Endothelial cell of umbilical vein (primary cell): Measurements from ENCODE around the gene TRAPPC14. TPM values are rescaled to one million over a fixed set of nuclear protein-coding genes. Genes with fewer than 3 reads are reported as not detected.

Source experiments
- BruUV-seq: library from RNA; stranded (reverse); fragments of 400-500 nt; replicated peaks from 2 replicates; lab custom pipeline; 2021; lab: Mats Ljungman, UMichigan
- CTCF ChIA-PET: fragments of 300-600, 350-600 bp; sonication (Branson Sonifier 250); formaldehyde crosslinking; loops from one replicate; lab custom pipeline; 2021; ENCODE audit warnings: antibody characterized with exemption, inconsistent platforms; lab: Charles Lee
- POLR2A ChIA-PET: fragments of 300-600, 350-600 bp; sonication (Branson Sonifier 250); formaldehyde crosslinking; loops from one replicate; lab custom pipeline; 2021; ENCODE audit warnings: antibody characterized with exemption, inconsistent platforms; lab: Charles Lee
- DNase-seq: peaks from one replicate; pipeline ENCODE4 v3.0.0-alpha.2; 2011; ENCODE audit warnings: low read depth, low spot score
- FAIRE-seq: peaks from 2 replicates; lab custom pipeline; 2011; peaks lifted over from hg19 to GRCh38; lab: Jason Lieb, UNC
- H2AFZ ChIP-seq: 2 replicates; pipeline ENCODE4 v1.6.0; 2012; ENCODE audit warnings: low read depth, low read length, control low read depth, inconsistent platforms
- H3K27ac ChIP-seq: 2 replicates; pipeline ENCODE4 v1.5.1; 2011; ENCODE audit warnings: low read depth, mild to moderate bottlenecking, control low read depth, low read length, moderate library complexity; ENCODE audit not compliant: insufficient read depth
- H3K27me3 ChIP-seq, 2 experiments: 2 replicates each; pipeline versions ENCODE4 v1.6.0 to v1.6.1; 2011; ENCODE audit warnings: low read length in 2 of 2, mixed read lengths in 1 of 2; ENCODE audit not compliant: control insufficient read depth in 2 of 2, insufficient read depth in 2 of 2
- H3K36me3 ChIP-seq, 2 experiments: 2 replicates in 1 of 2; 3 replicates in 1 of 2; pipeline ENCODE4 v1.5.1; 2011; ENCODE audit warnings: low read length in 2 of 2, mild to moderate bottlenecking in 1 of 2, moderate library complexity in 1 of 2; ENCODE audit not compliant: control insufficient read depth in 2 of 2, insufficient read depth in 2 of 2; ENCODE audit errors: extremely low read depth in 1 of 2
- H3K4me1 ChIP-seq: 3 replicates; pipeline ENCODE4 v1.5.1; 2011; ENCODE audit warnings: mild to moderate bottlenecking, low read length; ENCODE audit not compliant: control insufficient read depth, insufficient read depth; ENCODE audit errors: extremely low read depth
- H3K4me2 ChIP-seq: 2 replicates; pipeline ENCODE4 v1.6.1; 2011; ENCODE audit warnings: low read length, control low read depth, mixed read lengths; ENCODE audit not compliant: insufficient read depth
- H3K4me3 ChIP-seq, 3 experiments: fragments of 200-600 bp in 1 of 3; sonication (generic), shearing (Covaris generic) in 1 of 3; replicated peaks in 1 of 3; 2 replicates each; pipeline ENCODE4 v1.5.1; 2011 to 2016; ENCODE audit warnings: control low read depth in 3 of 3, low read length in 3 of 3, mild to moderate bottlenecking in 2 of 3, inconsistent platforms in 1 of 3, low read depth in 1 of 3, moderate library complexity in 1 of 3; ENCODE audit not compliant: insufficient read depth in 1 of 3
- H3K79me2 ChIP-seq: 2 replicates; pipeline ENCODE4 v1.6.0; 2012; ENCODE audit warnings: low read length, inconsistent platforms; ENCODE audit not compliant: control insufficient read depth, insufficient read depth
- H3K9ac ChIP-seq: replicated peaks from 2 replicates; pipeline ENCODE3; 2011; ENCODE audit warnings: low read length, control low read depth; ENCODE audit not compliant: insufficient read depth; ENCODE audit errors: extremely low read depth
- H3K9me1 ChIP-seq: replicated peaks from 3 replicates; pipeline ENCODE4 v1.6.0; 2011; ENCODE audit warnings: mild to moderate bottlenecking, low read length; ENCODE audit not compliant: control insufficient read depth, insufficient read depth; ENCODE audit errors: extremely low read depth
- H3K9me3 ChIP-seq: replicated peaks from 2 replicates; pipeline ENCODE4 v1.5.1; 2012; ENCODE audit warnings: low read length, inconsistent platforms; ENCODE audit not compliant: control insufficient read depth, insufficient read depth
- H4K20me1 ChIP-seq: replicated peaks from 2 replicates; pipeline ENCODE3; 2011; ENCODE audit warnings: mild to moderate bottlenecking, low read length; ENCODE audit not compliant: control insufficient read depth, insufficient read depth; ENCODE audit errors: extremely low read depth
- CTCF ChIP-seq, 2 donors: IDR thresholded peaks; 1 replicate in 1 of 2; 2 replicates in 1 of 2; pipeline ENCODE4 v1.5.1; 2011; ENCODE audit warnings: low read length in 2 of 2, mild to moderate bottlenecking in 2 of 2, moderate library complexity in 2 of 2, control low read depth in 1 of 2, inconsistent platforms in 1 of 2, low read depth in 1 of 2; ENCODE audit not compliant: insufficient read depth in 1 of 2; ENCODE audit errors: extremely low read depth in 1 of 2
- EZH2 ChIP-seq: IDR thresholded peaks from 2 replicates; pipeline ENCODE4 v1.6.1; 2012; ENCODE audit warnings: borderline replicate concordance, low read depth, mild to moderate bottlenecking, moderate library complexity, low read length, inconsistent platforms; ENCODE audit not compliant: severe bottlenecking
- FOS ChIP-seq: IDR thresholded peaks from 2 replicates; pipeline ENCODE4 v1.6.1; 2011; ENCODE audit warnings: mild to moderate bottlenecking, low read length, moderate library complexity, borderline replicate concordance; ENCODE audit not compliant: insufficient read depth
- GATA2 ChIP-seq: IDR thresholded peaks from 2 replicates; pipeline ENCODE4 v1.7.0; 2011; ENCODE audit warnings: low read depth, mild to moderate bottlenecking, moderate library complexity, mixed read lengths, low read length; ENCODE audit not compliant: insufficient read length, insufficient read depth
- JUN ChIP-seq: IDR thresholded peaks from 2 replicates; pipeline ENCODE4 v1.6.1; 2011; ENCODE audit warnings: borderline replicate concordance, low read depth; ENCODE audit not compliant: insufficient read length, insufficient read depth
- MYC ChIP-seq: IDR thresholded peaks from one replicate; pipeline ENCODE4 v1.6.1; 2011; ENCODE audit warnings: mild to moderate bottlenecking, low read depth, low read length
- POLR2A ChIP-seq: IDR thresholded peaks from 2 replicates; pipeline ENCODE4 v1.6.1; 2012; ENCODE audit warnings: low read depth, mild to moderate bottlenecking, control low read depth, low read length
- POLR2AphosphoS5 ChIP-seq: IDR thresholded peaks from 2 replicates; pipeline ENCODE4 v1.6.1; 2012; ENCODE audit warnings: low read depth, mild to moderate bottlenecking, control low read depth, low read length, moderate library complexity; ENCODE audit not compliant: insufficient read depth
- dilution Hi-C: fragments of 300-500 bp; cut with MboI; formaldehyde crosslinking; loops from one replicate; pipeline ENCODE4 v1.15.0; 2019; ENCODE audit warnings: low sequenced_read_pairs; ENCODE audit not compliant: extremely low pct_ligation_motif_present
- intact Hi-C: fragments of 100-400 bp; cut with micrococcal nuclease; formaldehyde crosslinking; loops from one replicate; pipeline ENCODE4 v1.10.0; 2022
- polyA plus RNA-seq, 4 experiments: library from polyadenylated mRNA; depleted of rRNA in 3 of 4; stranded (reverse) in 3 of 4; unstranded in 1 of 4; fragments of >200 nt; gene quantifications; 2 replicates each; pipeline versions ENCODE4 v1.2.1 to v1.2.3, GENCODE V29; 2011 to 2012; ENCODE audit warnings: missing spikeins in 1 of 4
- total RNA-seq: library from RNA; stranded (reverse); gene quantifications from 2 replicates; pipeline ENCODE4 v1.2.3, GENCODE V29; 2021
- TF ChIP-seq, protein P1 (sequence below): IDR thresholded peaks from 2 replicates; pipeline ENCODE4 v1.6.1; 2011; ENCODE audit not compliant: insufficient read depth, insufficient read length

TRAPPC14 gene
- total and polyA plus RNA-seq, 2 donors (not counting 3 experiments of a cell fraction or from before 2014, with no cell fraction given): 13.3 to 23.0 TPM

DNA sequence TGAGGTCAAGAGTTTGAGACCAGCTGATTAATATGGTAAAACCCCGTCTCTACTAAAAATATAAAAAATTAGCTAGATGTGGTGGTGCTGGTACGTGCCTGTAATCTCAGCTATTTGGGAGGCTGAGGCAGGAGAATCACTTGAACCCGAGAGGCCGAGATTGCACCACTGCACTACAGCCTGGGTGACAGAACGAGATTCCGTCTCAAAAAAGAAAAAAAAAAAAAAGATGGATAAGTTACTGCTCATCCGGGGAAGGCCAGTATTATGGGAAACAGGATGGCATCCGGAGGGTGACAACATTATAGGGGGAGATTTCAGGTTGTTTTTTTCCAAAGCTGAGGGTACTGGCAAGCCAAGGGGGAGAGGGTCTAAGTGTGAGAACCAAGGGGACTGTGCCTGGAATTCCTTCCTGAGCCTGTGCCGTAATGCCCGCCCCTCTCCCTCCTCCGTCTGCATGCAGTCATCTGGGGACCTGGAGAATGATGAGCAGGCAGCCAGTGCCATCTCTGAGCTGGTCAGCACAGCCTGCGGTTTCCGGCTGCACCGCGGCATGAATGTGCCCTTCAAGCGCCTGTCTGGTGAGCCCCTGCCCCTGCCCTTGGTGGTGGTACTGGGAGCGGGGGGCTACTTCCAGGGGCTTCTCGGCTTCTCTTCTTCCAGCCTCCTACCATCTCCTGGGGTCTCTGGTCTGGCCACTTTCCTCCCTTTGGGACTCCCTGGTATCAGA lies 5.4 kb downstream of the TRAPPC14 start:
- FAIRE-seq: no peak
- Histone ChIP-seq H3K79me2 (peaks cover 13% of the 10 kb centered on the region), H3K36me3 (peaks cover 0 to 17% of the 10 kb centered on the region in 2 experiments), H3K27ac (no peak overlapping the region), H3K27me3 (no peaks in the 10 kb centered on the region), H3K4me3 (no peak overlapping the region), H3K4me1 (peaks cover 16% of the 10 kb centered on the region), H2AFZ (no peak overlapping the region), H3K9me3 (no peaks in the 10 kb centered on the region), H4K20me1 (no peaks in the 10 kb centered on the region), H3K4me2 (no peak overlapping the region), H3K9ac (no peak overlapping the region), H3K9me1 (no peaks in the 10 kb centered on the region)
- ChIA-PET POLR2A (no interaction called here), CTCF (no interaction called here)
- no TSS peak for BruUV-seq
- dilution Hi-C loops (no loop called here), intact Hi-C loops (no loop called here)
- no peak for DNase-seq
- TF ChIP-seq, protein P1, sequence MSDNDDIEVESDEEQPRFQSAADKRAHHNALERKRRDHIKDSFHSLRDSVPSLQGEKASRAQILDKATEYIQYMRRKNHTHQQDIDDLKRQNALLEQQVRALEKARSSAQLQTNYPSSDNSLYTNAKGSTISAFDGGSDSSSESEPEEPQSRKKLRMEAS: no peak
- TF ChIP-seq EZH2: no peak
- TF ChIP-seq JUN: no peak
- no peak for TF ChIP-seq POLR2AphosphoS5
- no peak for TF ChIP-seq MYC
- TF ChIP-seq CTCF (IDR thresholded peaks at IDR 0.05; ENCODE audit: extremely low read depth in 1 of 2, insufficient read depth in 1 of 2, low read depth in 1 of 2, low read length in 2 of 2): no peak
- no peak for TF ChIP-seq FOS
- TF ChIP-seq GATA2: no peak
- TF ChIP-seq POLR2A: no peak
